HG02763 (cell line): ENCODE measurements around the gene ALK.
"Not testable (repeated sequence)": the region's sequence is repeated elsewhere in the genome, so short reads cannot be mapped to it uniquely, and the experiment has no call there.

Source experiments
- ATAC-seq: cut with Tn5 transposase; IDR thresholded peaks from one replicate; pipeline ENCODE4 v1.9.1; 2021; ENCODE audit warnings: mild to moderate bottlenecking, moderate library complexity; ENCODE audit not compliant: unreplicated experiment

The ALK gene

GRCh38 chr2:29844713-29845326 is 76.6 kb downstream of the ALK start:
- ATAC-seq, result no peak

DNA sequence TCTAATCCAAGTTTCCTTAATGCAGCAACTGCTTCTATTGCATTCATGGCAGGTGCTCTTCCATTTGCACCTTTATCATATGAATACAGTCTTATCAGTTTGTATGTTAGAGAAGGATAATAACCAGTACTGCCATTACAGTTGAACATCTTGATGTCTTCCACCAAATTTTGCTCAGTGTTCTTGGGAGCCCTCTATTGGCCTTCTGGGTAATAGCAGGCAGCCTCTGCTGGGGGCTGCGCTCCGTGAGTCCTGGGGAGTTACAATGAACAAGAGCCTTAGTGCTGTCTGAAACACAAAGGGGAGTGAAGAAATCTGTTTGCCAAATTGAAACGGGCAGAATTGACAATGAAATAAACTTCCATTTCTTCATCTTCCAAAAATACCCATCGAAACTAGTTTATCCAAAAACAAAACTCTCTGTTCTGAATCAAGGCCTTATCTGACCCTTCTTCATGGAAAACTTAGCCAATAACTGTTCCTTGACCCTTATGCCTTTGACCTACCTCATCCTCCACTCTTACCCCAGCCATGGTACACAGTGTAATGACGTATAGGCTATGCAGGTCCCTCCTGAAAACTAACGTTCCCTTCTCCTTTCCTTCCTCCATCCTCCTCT is 79.9 kb downstream of the ALK start:
- no peak for ATAC-seq

DNA sequence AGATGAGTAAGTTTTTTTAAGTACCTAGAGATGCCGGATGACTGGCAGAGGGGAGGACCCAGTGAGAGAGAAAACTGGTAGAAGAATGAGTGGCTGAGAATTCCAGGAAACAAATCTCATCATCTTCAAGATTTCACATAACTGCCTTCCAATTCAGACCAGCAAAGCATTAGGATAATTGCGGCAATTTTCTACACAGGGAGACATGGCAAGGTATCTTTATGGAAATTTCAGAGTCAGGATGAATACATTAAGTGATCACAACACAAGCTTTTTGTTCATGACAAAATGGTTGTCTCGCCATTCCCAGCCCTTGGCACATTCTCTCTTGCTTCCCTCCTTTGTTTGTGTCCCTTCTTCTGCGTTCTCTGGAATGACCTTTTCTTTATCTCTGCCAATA is 82.1 kb downstream of the ALK start:
- ATAC-seq, result no peak

DNA sequence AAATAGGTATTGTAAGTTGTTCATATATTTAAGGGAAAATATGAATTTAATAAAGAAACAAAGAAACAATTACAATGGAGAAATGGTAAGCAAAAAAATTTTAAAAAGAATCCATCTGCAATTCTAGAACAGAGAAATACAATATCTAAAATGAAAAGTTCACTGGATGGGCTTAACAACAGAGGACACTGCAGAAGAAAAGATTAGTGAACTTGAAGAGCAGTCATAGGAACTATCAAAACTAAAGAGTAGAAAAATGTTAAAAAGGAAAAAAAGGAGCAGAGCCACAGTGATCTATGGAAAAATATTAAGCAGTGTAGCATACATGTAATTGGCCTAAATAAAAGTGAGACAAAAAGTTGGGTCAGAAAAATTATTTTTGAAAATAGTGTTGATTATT is 83.5 kb downstream of the ALK start:
- no peak for ATAC-seq

DNA sequence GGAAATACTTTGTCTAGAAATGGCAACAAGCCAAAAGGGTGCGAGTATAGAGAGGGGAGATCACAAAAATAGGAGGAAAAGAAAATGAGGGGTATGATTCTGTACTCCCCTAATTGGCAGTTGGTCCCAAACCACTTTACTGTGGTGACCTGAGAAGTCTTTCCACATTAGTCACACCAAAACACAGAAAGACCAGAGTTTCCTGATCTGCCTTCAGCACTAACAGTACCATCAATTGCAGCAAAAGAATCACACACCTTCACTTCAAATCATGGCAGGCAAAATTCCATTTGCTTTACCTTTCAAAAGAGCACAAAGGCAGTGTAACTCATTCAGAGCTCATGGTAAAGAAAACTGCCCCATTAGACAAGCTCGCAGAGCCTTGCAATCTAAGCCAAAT is 86.8 kb downstream of the ALK start:
- ATAC-seq, result no peak

DNA sequence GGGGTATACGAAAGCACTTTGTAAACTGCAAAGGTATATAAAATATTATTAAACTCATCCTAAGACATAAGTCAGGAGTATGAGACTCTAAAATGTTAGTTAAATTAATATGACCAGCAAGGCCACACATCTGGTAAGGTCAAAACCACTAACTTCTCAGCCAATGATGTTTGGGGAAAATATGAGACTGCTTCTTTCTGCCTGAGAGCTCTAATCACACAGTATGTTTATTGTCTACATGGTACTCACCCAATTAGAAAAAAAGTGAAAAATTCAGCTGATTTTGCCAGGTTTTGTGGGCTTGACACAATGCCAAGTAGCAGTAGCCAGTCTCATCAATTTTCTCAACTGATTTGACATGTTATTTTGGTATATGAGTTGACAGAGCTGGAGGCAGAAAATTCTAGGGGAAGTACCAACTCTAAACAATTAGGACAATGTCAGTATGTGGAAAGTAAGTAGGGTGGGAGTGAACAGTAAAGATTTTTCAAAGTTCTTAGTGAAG is 87.3 kb downstream of the ALK start:
- no peak for ATAC-seq

- ATAC-seq, result no peak
Measured at GRCh38 chr2:29831560-29831959, 89.8 kb downstream of the ALK start.

GRCh38 chr2:29829841-29830240 is 91.5 kb downstream of the ALK start:
- ATAC-seq, result no peak

- ATAC-seq, result not testable (repeated sequence)
Measured at GRCh38 chr2:29824145-29824544, 97.2 kb downstream of the ALK start.

DNA sequence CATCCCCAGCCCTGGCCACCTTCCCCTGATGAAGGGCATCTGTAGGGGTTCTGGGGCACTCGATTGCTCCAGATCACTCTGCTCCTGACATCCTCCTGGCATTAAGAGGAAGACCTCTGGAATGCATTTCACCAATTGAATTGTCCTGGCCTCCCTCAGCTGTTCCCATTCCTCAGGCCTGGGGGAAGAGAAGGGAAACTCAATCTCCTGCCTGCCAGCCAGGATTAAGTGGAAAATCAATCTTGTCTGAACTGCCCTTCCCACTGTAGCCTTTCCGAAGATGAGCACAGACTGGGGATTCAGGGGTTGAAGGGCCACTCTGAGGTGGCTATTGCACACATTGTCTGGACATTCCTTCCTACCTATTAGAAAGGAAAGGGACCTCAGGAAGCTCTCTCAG is 99.8 kb downstream of the ALK start:
- ATAC-seq, result no peak

GRCh38 chr2:29819570-29819969 is 101.8 kb downstream of the ALK start:
- no peak for ATAC-seq

DNA sequence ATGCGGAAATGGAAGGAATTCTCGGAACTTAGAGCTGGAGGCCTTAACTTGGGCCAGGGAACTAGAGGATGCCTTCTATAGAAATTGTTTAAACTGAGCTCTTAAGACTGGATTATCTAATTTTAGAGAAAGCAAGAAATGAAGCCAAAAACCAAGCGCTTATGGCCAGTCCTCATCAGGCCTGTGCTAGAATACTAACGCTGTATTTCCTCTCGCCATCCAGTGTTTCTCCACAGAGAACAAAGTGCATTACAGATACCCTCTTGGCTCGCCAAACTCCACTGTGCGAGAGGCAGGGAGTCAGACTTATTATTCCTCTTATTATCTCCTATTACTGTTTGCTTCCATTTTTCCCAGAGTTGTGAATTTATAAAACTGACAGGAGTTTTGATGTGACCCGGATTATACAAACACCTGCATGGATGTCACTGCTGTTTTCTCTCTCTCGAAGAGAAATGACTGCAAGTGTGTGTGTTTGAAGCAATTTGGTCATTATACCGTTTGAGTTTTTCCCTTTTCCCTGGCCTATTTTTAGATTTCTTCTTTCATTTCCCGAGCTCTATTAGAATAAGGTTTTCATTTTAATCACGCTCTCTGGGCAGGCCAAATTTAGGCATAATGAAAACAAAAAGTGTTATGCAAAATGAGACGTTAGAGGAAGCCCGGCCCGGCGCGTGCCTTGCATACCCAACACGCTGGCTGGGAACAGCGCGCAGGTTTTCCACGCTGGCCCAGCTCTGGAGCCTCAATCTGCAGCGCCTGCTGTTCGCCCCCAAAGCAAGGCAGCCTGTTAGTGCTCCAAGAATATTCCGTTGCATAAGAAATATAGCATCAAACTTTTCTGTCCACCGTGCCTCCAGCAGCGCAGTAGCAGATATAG is 103.3 kb downstream of the ALK start:
- no peak for ATAC-seq

GRCh38 chr2:29817299-29817698 is 104.1 kb downstream of the ALK start:
- no peak for ATAC-seq

GRCh38 chr2:29816651-29817050 is 104.7 kb downstream of the ALK start:
- no peak for ATAC-seq

GRCh38 chr2:29811378-29811777 is 110.0 kb downstream of the ALK start:
- no peak for ATAC-seq

- no peak for ATAC-seq
Measured at GRCh38 chr2:29810956-29811355, 110.4 kb downstream of the ALK start.

- no peak for ATAC-seq
Measured at GRCh38 chr2:29808321-29808720, 113.1 kb downstream of the ALK start.

DNA sequence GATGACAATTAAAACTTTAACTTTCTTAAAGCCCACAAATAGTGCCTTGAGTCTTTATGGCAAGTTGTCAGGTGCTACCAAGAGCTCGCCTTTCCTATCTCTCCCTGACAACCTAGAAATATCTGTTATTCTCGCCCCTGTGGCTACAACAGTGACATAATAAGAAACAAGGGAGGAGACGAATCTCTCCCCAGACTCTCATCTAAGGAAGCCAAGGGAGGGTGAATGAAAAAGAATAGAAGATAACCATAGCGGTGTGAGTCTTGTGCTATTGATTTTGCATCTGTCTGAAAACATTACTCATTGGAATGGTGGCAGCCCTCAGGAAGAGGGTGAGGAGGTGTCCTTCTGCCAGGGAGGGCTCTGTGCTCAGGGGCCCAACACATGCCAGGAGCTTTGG is 114.3 kb downstream of the ALK start:
- ATAC-seq, result no peak

DNA sequence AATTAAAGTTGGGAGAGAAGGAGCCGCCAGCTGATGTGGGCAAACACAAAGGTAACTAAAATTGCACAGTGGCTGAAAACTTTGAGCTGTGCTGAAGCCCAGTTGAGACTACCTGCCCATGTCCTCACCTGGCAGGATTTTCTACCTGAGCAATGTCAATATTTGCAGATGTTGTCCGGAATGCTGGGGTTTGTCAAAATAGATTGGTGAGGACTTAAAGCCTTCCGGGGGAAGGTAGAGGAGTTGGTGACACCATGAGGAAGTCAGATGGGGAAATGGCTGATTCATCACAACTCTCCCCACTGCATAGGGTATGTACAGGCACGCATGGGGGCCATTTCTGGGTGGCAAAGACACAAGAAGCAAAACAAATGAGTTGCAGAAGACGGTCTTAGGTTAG is 114.9 kb downstream of the ALK start:
- ATAC-seq, result no peak

DNA sequence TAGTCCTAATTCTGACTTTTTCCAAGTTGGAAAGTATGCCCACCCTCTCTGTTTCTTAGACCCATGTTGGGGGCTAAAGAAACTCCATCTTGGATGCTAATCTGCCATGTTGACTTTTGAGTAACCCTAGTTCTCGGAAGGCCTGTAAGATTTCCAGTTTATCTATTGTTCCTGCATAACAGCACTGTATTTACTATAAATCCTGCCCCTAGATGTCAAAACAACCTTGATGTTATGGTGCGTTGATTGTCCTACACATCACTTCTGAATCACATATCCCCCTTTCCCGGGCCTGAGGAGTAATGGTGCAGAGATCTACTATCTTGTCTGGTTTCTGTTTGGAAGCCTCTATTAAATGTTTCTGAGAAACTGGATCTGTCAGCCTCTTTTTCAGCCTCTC is 116.7 kb downstream of the ALK start:
- ATAC-seq, result no peak

DNA sequence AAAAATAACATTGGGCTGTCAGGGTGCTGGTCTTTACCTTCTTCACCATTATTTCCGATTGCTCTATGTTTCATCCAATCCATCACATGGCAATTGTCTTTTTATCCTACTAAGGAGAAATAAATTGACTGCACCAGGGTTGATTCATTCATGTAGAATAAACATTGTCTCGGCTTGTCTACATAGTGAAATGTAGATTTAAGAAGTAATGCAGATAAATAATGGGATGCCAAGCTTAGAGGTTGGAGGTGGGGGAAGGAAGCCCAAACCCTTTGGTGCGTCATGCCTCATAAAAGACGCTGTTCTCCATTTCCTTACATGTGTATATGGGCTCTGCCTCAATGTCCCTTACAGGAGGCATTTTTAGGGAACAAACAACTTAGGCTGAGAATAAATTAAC is 117.8 kb downstream of the ALK start:
- no peak for ATAC-seq

DNA sequence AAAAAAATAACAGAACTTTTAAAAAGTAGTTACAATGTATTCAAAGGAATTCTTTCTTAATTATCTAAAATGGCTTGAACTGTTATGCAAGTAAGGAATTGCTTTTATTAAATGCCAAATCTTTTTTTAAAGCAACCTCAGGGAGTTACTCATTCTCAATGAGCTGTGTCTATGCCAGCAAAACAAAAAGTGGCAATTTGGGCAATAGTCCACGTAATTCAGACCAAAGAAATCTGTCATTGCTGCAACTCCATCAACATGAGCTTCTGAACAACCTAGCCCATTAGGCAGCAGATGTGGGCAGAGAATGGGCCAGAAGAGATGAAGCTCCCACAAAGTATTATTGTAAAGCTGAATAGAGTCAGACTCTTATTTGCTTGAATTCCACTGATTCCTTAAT is 118.4 kb downstream of the ALK start:
- ATAC-seq, result no peak
